Measurements from ENCODE around the gene SYNE1. TPM values are rescaled to one million over a fixed set of nuclear protein-coding genes. Genes with fewer than 3 reads are reported as not detected.

The SYNE1 gene
- total RNA-seq, 3 donors from 2014 or later (not counting 1 experiment from before 2014, with no cell fraction given): 489 to 570 (median 498) TPM

DNA sequence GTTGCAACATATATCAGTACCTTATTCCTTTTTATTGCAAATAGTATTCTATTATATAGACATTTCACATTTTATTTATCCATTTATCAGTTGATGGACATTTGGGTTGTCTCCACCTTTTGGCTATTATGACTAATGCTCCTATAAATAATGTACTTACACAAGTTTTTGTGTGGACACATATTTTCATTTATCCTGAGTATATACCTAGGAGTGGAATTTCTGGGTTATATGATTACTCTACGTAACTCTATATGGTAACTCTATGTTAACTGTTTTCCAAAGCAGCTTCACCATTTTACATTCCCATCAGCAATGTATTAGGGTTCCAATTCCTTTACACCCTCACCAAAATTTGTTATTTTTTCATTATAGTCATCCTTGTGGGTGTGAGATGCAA, 424.7 kb downstream of the SYNE1 start:
- ATAC-seq: no peak
- no peak overlapping the region for H3K27ac ChIP-seq (ENCODE audit: low read length)
- H3K27ac Mint-ChIP-seq: peak overlapping the region in 1 of 2 donors; percentile 4
- H3K4me1 Mint-ChIP-seq: no peaks in the 10 kb centered on the region
- peaks cover 80% of the 10 kb centered on the region for H3K36me3 ChIP-seq (ENCODE audit: control insufficient read depth, insufficient read depth, low read length)
- no peaks in the 10 kb centered on the region for H3K27me3 ChIP-seq (ENCODE audit: control insufficient read depth, insufficient read depth, low read length)
- H3K36me3 Mint-ChIP-seq: peaks cover 5% of the 10 kb centered on the region
- H3K4me1 ChIP-seq (ENCODE audit: control insufficient read depth, insufficient read depth, low read length): no peaks in the 10 kb centered on the region
- no peaks in the 10 kb centered on the region for H3K9me3 ChIP-seq (ENCODE audit: control insufficient read depth, insufficient read depth, low read length)
- WGBS (ENCODE audit: insufficient coverage): no CpG with 5 or more reads among the region's 1 CpG
- H3K4me3 Mint-ChIP-seq: no peak overlapping the region
- no peaks in the 10 kb centered on the region for H3K9me3 Mint-ChIP-seq
- no peak for DNase-seq
- intact Hi-C loops (cut with micrococcal nuclease): no loop called here
- H3K27me3 Mint-ChIP-seq (ENCODE audit: low read depth in 2 of 2): no peaks in the 10 kb centered on the region
- H3K4me3 ChIP-seq (ENCODE audit: low read length): no peak overlapping the region
- TF ChIP-seq, protein P1, sequence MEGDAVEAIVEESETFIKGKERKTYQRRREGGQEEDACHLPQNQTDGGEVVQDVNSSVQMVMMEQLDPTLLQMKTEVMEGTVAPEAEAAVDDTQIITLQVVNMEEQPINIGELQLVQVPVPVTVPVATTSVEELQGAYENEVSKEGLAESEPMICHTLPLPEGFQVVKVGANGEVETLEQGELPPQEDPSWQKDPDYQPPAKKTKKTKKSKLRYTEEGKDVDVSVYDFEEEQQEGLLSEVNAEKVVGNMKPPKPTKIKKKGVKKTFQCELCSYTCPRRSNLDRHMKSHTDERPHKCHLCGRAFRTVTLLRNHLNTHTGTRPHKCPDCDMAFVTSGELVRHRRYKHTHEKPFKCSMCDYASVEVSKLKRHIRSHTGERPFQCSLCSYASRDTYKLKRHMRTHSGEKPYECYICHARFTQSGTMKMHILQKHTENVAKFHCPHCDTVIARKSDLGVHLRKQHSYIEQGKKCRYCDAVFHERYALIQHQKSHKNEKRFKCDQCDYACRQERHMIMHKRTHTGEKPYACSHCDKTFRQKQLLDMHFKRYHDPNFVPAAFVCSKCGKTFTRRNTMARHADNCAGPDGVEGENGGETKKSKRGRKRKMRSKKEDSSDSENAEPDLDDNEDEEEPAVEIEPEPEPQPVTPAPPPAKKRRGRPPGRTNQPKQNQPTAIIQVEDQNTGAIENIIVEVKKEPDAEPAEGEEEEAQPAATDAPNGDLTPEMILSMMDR (IDR thresholded peaks at IDR 0.05): no peak

DNA sequence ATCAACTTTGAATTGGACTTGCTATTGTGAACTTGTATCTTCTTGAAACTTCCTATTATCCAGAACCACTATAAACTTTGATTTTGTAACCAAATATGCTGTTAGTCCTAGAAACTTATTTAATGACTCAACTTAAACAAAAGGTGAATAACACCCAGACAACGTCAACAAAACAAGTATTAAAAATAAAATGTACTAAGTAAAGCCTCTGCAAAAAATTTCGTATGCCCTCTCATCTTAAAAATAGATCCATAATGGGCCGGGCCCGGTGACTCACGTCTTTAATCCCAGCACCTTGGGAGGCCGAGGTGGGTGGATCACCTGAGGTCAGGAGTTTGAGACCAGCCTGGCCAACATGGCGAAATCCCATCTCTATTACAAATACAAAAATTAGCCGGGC, 428.0 kb downstream of the SYNE1 start:
- DNase-seq (no peak), ATAC-seq (no peak)
- no peak overlapping the region for H3K4me3 ChIP-seq (ENCODE audit: low read length)
- WGBS (ENCODE audit: insufficient coverage): over 99% methylated on average over 8 of the region's 8 CpGs
- intact Hi-C loops (cut with micrococcal nuclease): no loop called here
- no peaks in the 10 kb centered on the region for H3K4me1 ChIP-seq (ENCODE audit: control insufficient read depth, insufficient read depth, low read length)
- Mint-ChIP-seq H3K9me3 (no peaks in the 10 kb centered on the region), H3K27me3 (ENCODE audit: low read depth in 2 of 2) (no peaks in the 10 kb centered on the region), H3K4me3 (no peak overlapping the region), H3K36me3 (peaks cover 13% of the 10 kb centered on the region), H3K4me1 (no peaks in the 10 kb centered on the region), H3K27ac (no peak overlapping the region)
- no peak overlapping the region for H3K27ac ChIP-seq (ENCODE audit: low read length)
- TF ChIP-seq, protein P1 (IDR thresholded peaks at IDR 0.05): no peak
- no peaks in the 10 kb centered on the region for H3K9me3 ChIP-seq (ENCODE audit: control insufficient read depth, insufficient read depth, low read length)
- H3K27me3 ChIP-seq (ENCODE audit: control insufficient read depth, insufficient read depth, low read length): no peaks in the 10 kb centered on the region
- peaks cover 90% of the 10 kb centered on the region for H3K36me3 ChIP-seq (ENCODE audit: control insufficient read depth, insufficient read depth, low read length)

DNA sequence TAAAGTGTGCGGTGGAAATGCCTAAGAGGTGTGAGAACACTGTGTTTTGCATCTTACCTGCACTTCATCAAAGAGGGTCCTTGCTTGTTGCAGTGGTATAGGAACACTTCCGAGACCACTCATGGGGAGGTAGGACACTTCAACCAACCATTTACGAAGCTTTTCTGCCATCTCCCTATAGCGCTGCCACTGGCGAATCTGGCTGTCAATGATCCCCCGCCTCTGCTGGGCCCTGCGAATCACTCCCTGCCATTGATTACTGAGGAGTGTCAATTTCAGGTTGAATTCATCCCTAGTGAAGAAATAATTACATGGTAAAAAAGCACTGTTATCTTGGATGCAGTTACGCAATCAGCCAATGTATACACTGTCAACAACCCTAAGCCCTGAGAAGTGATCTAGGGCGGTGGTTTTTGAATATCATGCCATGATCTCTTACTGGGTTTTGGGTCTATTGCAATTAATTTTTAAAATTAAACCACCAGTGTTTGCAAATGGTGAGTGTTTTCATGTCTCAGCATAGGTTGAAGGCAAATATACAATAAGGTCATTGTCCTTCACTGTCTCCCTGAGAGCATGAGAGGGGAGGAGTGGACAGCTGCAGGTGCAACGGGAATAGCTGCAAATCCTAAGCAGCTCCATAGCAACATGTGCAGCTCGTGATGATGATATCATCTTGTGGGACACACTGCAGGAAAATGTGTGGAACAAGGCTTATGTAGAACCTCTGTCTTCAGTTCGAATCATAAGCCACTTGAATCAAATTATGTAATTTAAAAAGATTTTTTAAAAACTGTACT, 429.0 kb downstream of the SYNE1 start:
- Histone ChIP-seq H3K4me3 (ENCODE audit: low read length) (no peak overlapping the region), H3K36me3 (ENCODE audit: control insufficient read depth, insufficient read depth, low read length) (peaks cover 89% of the 10 kb centered on the region), H3K9me3 (ENCODE audit: control insufficient read depth, insufficient read depth, low read length) (no peaks in the 10 kb centered on the region), H3K4me1 (ENCODE audit: control insufficient read depth, insufficient read depth, low read length) (no peaks in the 10 kb centered on the region), H3K27me3 (ENCODE audit: control insufficient read depth, insufficient read depth, low read length) (no peaks in the 10 kb centered on the region), H3K27ac (ENCODE audit: low read length) (no peak overlapping the region)
- ATAC-seq: no peak
- TF ChIP-seq, protein P1 (IDR thresholded peaks at IDR 0.05): no peak
- no peaks in the 10 kb centered on the region for H3K9me3 Mint-ChIP-seq
- WGBS (ENCODE audit: insufficient coverage): 99% methylated on average over 11 of the region's 12 CpGs
- H3K4me3 Mint-ChIP-seq: no peak overlapping the region
- no peak for DNase-seq
- peaks cover 13% of the 10 kb centered on the region for H3K36me3 Mint-ChIP-seq
- intact Hi-C loops (cut with micrococcal nuclease): no loop called here
- H3K27ac Mint-ChIP-seq: no peak overlapping the region
- H3K27me3 Mint-ChIP-seq (ENCODE audit: low read depth in 2 of 2): no peaks in the 10 kb centered on the region
- peaks cover 0 to 6% of the 10 kb centered on the region in 2 donors for H3K4me1 Mint-ChIP-seq

All from natural killer cell (primary cell).